ENCODE data around the gene SKA1.
"Not testable (repeated sequence)": the region's sequence is repeated elsewhere in the genome, so short reads cannot be mapped to it uniquely, and the experiment has no call there.

SKA1 gene

GRCh38 chr18:50405582-50406271 is 30.9 kb downstream of the SKA1 start:
- TF ChIP-seq, protein P1, sequence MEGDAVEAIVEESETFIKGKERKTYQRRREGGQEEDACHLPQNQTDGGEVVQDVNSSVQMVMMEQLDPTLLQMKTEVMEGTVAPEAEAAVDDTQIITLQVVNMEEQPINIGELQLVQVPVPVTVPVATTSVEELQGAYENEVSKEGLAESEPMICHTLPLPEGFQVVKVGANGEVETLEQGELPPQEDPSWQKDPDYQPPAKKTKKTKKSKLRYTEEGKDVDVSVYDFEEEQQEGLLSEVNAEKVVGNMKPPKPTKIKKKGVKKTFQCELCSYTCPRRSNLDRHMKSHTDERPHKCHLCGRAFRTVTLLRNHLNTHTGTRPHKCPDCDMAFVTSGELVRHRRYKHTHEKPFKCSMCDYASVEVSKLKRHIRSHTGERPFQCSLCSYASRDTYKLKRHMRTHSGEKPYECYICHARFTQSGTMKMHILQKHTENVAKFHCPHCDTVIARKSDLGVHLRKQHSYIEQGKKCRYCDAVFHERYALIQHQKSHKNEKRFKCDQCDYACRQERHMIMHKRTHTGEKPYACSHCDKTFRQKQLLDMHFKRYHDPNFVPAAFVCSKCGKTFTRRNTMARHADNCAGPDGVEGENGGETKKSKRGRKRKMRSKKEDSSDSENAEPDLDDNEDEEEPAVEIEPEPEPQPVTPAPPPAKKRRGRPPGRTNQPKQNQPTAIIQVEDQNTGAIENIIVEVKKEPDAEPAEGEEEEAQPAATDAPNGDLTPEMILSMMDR (conservative IDR thresholded peaks at IDR 0.05; ENCODE audit: control insufficient read depth, insufficient read depth, low read depth, low read length): no peak
- DNase-seq (ENCODE audit: low read depth): no peak
- H3K4me3 ChIP-seq (ENCODE audit: control insufficient read depth, low read depth, low read length): no peak overlapping the region

DNA sequence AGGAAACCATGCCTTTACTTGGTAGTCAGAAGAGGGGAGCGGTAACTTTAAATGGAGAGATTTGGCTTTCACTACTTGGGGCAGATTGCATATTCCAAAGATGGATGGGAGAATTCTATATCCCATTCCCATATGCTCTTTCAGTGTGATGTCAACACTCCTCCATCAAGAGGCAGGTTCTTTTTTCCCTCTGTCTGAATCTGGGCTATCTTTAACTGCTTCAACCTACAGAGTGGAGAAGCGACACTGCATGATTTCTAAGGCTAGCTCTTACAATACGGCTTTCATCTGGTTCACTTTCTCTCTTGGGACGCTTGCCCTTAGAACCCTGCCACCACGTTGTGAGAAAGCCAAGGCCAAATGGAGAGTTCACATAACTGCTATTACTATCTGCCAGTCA is 34.4 kb downstream of the SKA1 start:
- H3K4me3 ChIP-seq (ENCODE audit: control insufficient read depth, low read depth, low read length): no peak overlapping the region
- DNase-seq (ENCODE audit: low read depth): no peak
- TF ChIP-seq, protein P1 (conservative IDR thresholded peaks at IDR 0.05; ENCODE audit: control insufficient read depth, insufficient read depth, low read depth, low read length): no peak

- H3K4me3 ChIP-seq (ENCODE audit: control insufficient read depth, low read depth, low read length): no peak overlapping the region
- TF ChIP-seq, protein P1 (conservative IDR thresholded peaks at IDR 0.05; ENCODE audit: control insufficient read depth, insufficient read depth, low read depth, low read length): no peak
- DNase-seq (ENCODE audit: low read depth): no peak
Observed at GRCh38 chr18:50410008-50410407, 35.2 kb downstream of the SKA1 start.

- TF ChIP-seq, protein P1 (conservative IDR thresholded peaks at IDR 0.05; ENCODE audit: control insufficient read depth, insufficient read depth, low read depth, low read length): no peak
- no peak overlapping the region for H3K4me3 ChIP-seq (ENCODE audit: control insufficient read depth, low read depth, low read length)
- peak; percentile 68 for DNase-seq (ENCODE audit: low read depth)
Observed at GRCh38 chr18:50410894-50411293, 36.0 kb downstream of the SKA1 start.

DNA sequence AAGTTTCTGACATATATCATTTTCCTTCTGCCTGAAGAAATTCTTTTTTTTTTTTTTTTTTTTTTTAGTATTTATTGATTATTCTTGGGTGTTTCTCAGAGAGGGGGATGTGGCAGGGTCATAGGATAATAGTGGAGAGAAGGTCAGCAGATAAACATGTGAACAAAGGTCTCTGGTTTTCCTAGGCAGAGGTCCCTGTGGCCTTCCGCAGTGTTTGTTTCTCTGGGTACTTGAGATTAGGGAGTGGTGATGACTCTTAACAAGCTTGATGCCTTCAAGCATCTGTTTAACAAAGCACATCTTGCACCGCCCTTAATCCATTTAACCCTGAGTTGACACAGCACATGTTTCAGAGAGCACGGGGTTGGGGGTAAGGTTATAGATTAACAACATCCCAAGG is 42.0 kb downstream of the SKA1 start:
- H3K4me3 ChIP-seq (ENCODE audit: control insufficient read depth, low read depth, low read length); DNase-seq (ENCODE audit: low read depth): not testable (repeated sequence)

DNA sequence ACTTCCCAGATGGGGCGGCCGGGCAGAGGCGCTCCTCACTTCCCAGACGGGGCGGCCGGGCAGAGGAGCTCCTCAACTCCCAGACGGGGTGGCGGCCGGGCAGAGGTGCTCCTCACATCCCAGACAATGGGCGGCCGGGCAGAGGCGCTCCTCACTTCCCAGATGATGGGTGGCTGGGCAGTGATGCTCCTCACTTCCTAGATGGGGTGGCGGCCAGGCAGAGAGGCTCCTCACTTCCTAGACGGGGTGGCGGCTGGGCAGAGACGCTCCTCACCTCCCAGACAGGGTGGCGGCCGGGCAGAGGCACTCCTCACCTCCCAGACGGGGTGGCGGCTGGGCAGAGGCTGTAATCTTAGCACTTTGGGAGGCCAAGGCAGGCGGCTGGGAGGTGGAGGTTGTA is 42.9 kb downstream of the SKA1 start:
- not testable (repeated sequence) for DNase-seq (ENCODE audit: low read depth); H3K4me3 ChIP-seq (ENCODE audit: control insufficient read depth, low read depth, low read length)

DNA sequence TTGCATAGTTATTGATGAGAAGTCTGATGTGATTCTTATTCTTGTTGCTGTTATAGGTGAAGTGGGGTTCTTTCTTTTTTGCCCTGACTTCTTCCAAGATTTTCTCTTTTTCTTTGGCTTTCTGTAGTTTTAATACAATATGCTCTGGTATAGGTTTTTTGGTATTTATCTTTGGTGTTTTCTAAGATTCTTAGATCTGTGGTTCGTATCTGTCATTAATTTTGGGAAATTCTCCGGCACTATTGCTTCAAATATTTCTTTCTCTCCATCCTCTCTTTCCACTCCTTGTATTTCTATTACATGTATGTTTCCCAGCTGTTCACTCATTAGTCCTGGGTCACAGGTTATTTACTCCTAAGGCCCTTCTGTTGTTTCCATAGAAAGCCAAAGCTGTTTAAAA is 43.8 kb downstream of the SKA1 start:
- no peak for DNase-seq (ENCODE audit: low read depth)
- TF ChIP-seq, protein P1 (conservative IDR thresholded peaks at IDR 0.05; ENCODE audit: control insufficient read depth, insufficient read depth, low read depth, low read length): no peak
- no peak overlapping the region for H3K4me3 ChIP-seq (ENCODE audit: control insufficient read depth, low read depth, low read length)

DNA sequence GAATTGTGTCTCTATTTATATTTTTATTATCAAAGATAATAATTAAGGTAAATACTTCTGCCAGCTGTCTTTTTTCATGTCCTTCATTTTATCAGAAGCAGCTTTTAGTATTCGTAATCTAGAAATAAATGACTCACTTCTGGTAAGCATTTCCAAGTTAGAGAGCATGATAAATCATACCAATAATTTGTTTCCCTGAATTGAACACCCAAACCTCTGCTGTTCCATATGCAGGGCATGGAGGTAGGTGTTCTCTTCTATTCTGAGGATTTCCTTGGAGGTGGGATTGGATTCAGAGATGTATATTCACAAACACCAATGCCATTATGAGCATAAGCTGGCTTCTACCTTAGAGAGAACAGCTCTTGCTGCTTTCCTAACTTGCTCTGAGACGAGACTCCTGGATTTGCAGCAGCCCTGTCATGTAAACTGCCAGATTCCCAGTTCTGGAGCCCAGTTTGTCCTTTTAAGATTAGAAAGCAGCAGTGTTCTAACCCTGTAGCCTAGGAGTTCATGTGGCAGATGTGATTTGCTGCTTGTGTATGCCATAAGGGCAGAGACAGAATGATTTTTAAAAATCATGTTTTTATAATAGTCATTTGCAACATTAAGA is 47.5 kb downstream of the SKA1 start:
- TF ChIP-seq, protein P1 (conservative IDR thresholded peaks at IDR 0.05; ENCODE audit: control insufficient read depth, insufficient read depth, low read depth, low read length): no peak
- no peak for DNase-seq (ENCODE audit: low read depth)
- no peak overlapping the region for H3K4me3 ChIP-seq (ENCODE audit: control insufficient read depth, low read depth, low read length)

Measured in fibroblast of mammary gland (primary cell).